ENCODE measurements around the gene ZNF730. TPM values are rescaled to one million over a fixed set of nuclear protein-coding genes. Genes with fewer than 3 reads are reported as not detected.

Gene ZNF730
- total and polyA plus RNA-seq, 9 of the 15 experiments (the other 6 are each of a cell fraction or from before 2014, with no cell fraction given), result 0.28 to 2.0 (median 0.56) TPM

- peak; percentile 47 for TF ChIP-seq REST (IDR thresholded peaks at IDR 0.05; ENCODE audit: borderline replicate concordance)
- TF ChIP-seq REST (CRISPR knock-in tag; IDR thresholded peaks at IDR 0.05; ENCODE audit: low read depth), result no peak
- peak; percentile 93 for TF ChIP-seq PKNOX1 (IDR thresholded peaks at IDR 0.05)
- TF ChIP-seq ZFP36 (IDR thresholded peaks at IDR 0.05; ENCODE audit: low read depth, low read length, partially characterized antibody), result no peak
- TF ChIP-seq MAFG (tag; conservative IDR thresholded peaks at IDR 0.05), result no peak
- no peak for TF ChIP-seq HDGF (IDR thresholded peaks at IDR 0.05)
- peak; percentile 55 for TF ChIP-seq POLR2G (IDR thresholded peaks at IDR 0.05; ENCODE audit: low read depth, low read length)
- no peak for TF ChIP-seq ZNF717 (CRISPR knock-in tag; IDR thresholded peaks at IDR 0.05)
- TF ChIP-seq MTF1 (CRISPR knock-in tag; IDR thresholded peaks at IDR 0.05; ENCODE audit: borderline replicate concordance), result no peak
- TF ChIP-seq ILK (tag; IDR thresholded peaks at IDR 0.05; ENCODE audit: borderline replicate concordance, low read depth), result no peak
- 0 out of 2 replicates have a peak, but pooled peaks have one; percentile 22 for TF ChIP-seq PBX2 (CRISPR knock-in tag; IDR thresholded peaks at IDR 0.05; ENCODE audit: low read depth)
- peak; percentile 28; the same call in 1 of the 2 replicates for TF ChIP-seq PBX2 (tag; conservative IDR thresholded peaks at IDR 0.05; ENCODE audit: low read depth)
- TF ChIP-seq RCOR1 (IDR thresholded peaks at IDR 0.05; ENCODE audit: borderline replicate concordance in 1 of 2, low read depth in 2 of 2, low read length in 2 of 2), result no peak
Observed at GRCh38 chr19:23116802-23117571, at the start of gene ZNF730 (continued).
